ENCODE data around the gene MYBBP1A.

The MYBBP1A gene

GRCh38 chr17:4515501-4515900 is 39.7 kb downstream of the MYBBP1A start:
- Histone ChIP-seq H3K79me2 (ENCODE audit: low read length) (no peaks in the 10 kb centered on the region), H3K27ac (ENCODE audit: low read length) (no peak overlapping the region), H3K9ac (ENCODE audit: low read length) (no peak overlapping the region), H3K9me3 (ENCODE audit: insufficient read depth, low read length) (no peaks in the 10 kb centered on the region), H3K4me2 (ENCODE audit: low read length) (no peak overlapping the region), H3K27me3 (ENCODE audit: low read depth, low read length) (no peaks in the 10 kb centered on the region), H4K20me1 (ENCODE audit: insufficient read depth, low read length) (no peaks in the 10 kb centered on the region), H3K36me3 (replicated peaks; ENCODE audit: low read depth, low read length) (no peaks in the 10 kb centered on the region), H3K4me3 (ENCODE audit: low read length) (no peak overlapping the region), H2AFZ (ENCODE audit: low read depth, low read length) (no peak overlapping the region), H3K4me1 (ENCODE audit: low read length) (peaks cover 16% of the 10 kb centered on the region)
- TF ChIP-seq, protein P1, sequence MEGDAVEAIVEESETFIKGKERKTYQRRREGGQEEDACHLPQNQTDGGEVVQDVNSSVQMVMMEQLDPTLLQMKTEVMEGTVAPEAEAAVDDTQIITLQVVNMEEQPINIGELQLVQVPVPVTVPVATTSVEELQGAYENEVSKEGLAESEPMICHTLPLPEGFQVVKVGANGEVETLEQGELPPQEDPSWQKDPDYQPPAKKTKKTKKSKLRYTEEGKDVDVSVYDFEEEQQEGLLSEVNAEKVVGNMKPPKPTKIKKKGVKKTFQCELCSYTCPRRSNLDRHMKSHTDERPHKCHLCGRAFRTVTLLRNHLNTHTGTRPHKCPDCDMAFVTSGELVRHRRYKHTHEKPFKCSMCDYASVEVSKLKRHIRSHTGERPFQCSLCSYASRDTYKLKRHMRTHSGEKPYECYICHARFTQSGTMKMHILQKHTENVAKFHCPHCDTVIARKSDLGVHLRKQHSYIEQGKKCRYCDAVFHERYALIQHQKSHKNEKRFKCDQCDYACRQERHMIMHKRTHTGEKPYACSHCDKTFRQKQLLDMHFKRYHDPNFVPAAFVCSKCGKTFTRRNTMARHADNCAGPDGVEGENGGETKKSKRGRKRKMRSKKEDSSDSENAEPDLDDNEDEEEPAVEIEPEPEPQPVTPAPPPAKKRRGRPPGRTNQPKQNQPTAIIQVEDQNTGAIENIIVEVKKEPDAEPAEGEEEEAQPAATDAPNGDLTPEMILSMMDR (IDR thresholded peaks at IDR 0.05; ENCODE audit: low read depth, low read length): no peak
- no peak for TF ChIP-seq EZH2phosphoT487 (IDR thresholded peaks at IDR 0.05; ENCODE audit: low read depth)

GRCh38 chr17:4514779-4515178 is 40.4 kb downstream of the MYBBP1A start:
- Histone ChIP-seq H3K27ac (ENCODE audit: low read length) (no peak overlapping the region), H3K36me3 (replicated peaks; ENCODE audit: low read depth, low read length) (no peaks in the 10 kb centered on the region), H2AFZ (ENCODE audit: low read depth, low read length) (no peak overlapping the region), H3K4me3 (ENCODE audit: low read length) (no peak overlapping the region), H4K20me1 (ENCODE audit: insufficient read depth, low read length) (no peaks in the 10 kb centered on the region), H3K79me2 (ENCODE audit: low read length) (no peaks in the 10 kb centered on the region), H3K4me1 (ENCODE audit: low read length) (peaks cover 16% of the 10 kb centered on the region), H3K4me2 (ENCODE audit: low read length) (no peak overlapping the region), H3K27me3 (ENCODE audit: low read depth, low read length) (no peaks in the 10 kb centered on the region), H3K9ac (ENCODE audit: low read length) (no peak overlapping the region), H3K9me3 (ENCODE audit: insufficient read depth, low read length) (no peaks in the 10 kb centered on the region)
- TF ChIP-seq, protein P1 (IDR thresholded peaks at IDR 0.05; ENCODE audit: low read depth, low read length): no peak
- TF ChIP-seq EZH2phosphoT487 (IDR thresholded peaks at IDR 0.05; ENCODE audit: low read depth): no peak

- Histone ChIP-seq H4K20me1 (ENCODE audit: insufficient read depth, low read length) (no peaks in the 10 kb centered on the region), H3K4me1 (ENCODE audit: low read length) (peaks cover 15% of the 10 kb centered on the region), H3K79me2 (ENCODE audit: low read length) (no peaks in the 10 kb centered on the region), H3K36me3 (replicated peaks; ENCODE audit: low read depth, low read length) (no peaks in the 10 kb centered on the region), H2AFZ (ENCODE audit: low read depth, low read length) (no peak overlapping the region), H3K4me3 (ENCODE audit: low read length) (no peak overlapping the region), H3K9ac (ENCODE audit: low read length) (no peak overlapping the region), H3K27ac (ENCODE audit: low read length) (no peak overlapping the region), H3K27me3 (ENCODE audit: low read depth, low read length) (no peaks in the 10 kb centered on the region), H3K9me3 (ENCODE audit: insufficient read depth, low read length) (no peaks in the 10 kb centered on the region), H3K4me2 (ENCODE audit: low read length) (no peak overlapping the region)
- no peak for TF ChIP-seq EZH2phosphoT487 (IDR thresholded peaks at IDR 0.05; ENCODE audit: low read depth)
- TF ChIP-seq, protein P1 (IDR thresholded peaks at IDR 0.05; ENCODE audit: low read depth, low read length): no peak
Observed at GRCh38 chr17:4514206-4514605, 41.0 kb downstream of the MYBBP1A start.

DNA sequence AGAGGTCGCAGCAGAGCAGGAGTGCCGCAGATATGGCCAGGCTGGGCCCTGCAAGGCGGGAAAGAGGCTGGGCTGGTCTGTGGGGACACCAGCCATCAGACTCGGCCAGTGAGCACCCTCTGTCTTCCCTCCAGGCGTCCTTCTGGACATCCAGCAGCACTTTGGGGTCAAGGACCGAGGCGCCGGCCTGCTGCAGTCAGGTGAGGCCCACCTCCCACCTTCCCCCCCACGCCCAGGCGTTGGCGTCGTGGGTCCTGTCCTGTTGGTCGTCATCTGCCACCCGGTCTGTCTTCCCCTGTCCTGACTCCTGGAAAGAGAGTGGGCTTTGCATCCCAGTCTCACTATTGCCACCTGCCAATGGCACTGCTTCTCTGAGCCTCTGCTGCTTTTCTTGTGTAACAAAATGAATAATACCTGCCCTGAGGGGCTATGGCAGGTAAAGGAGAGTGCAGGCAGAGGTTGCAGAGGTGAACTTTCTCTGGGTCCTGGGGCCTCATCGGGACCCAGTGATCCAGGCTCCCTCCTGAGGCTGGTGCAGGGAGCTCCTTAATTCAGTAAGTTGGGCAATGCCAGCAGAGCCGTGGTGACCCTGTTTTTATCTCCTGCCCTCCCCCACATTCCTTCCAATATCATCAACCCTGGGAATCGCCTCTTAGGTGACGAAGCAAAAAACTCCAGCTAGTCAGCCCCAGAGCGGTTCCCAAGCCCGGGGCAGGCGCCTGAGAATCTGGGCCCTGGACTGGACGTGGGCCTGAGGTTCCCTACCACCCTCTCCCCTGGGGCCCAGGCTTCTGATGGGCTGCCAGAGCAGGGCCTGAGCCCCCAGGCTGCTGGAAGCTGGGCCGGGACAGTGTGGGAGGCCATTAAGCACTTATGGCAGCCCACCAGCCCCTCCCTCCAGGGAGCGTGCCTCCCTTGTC is 41.8 kb downstream of the MYBBP1A start:
- Histone ChIP-seq H3K36me3 (replicated peaks; ENCODE audit: low read depth, low read length) (no peaks in the 10 kb centered on the region), H3K79me2 (ENCODE audit: low read length) (no peaks in the 10 kb centered on the region), H3K9ac (ENCODE audit: low read length) (no peak overlapping the region), H3K4me3 (ENCODE audit: low read length) (no peak overlapping the region), H3K9me3 (ENCODE audit: insufficient read depth, low read length) (no peaks in the 10 kb centered on the region), H4K20me1 (ENCODE audit: insufficient read depth, low read length) (no peaks in the 10 kb centered on the region), H2AFZ (ENCODE audit: low read depth, low read length) (no peak overlapping the region), H3K4me2 (ENCODE audit: low read length) (no peak overlapping the region), H3K27ac (ENCODE audit: low read length) (no peak overlapping the region), H3K4me1 (ENCODE audit: low read length) (peaks cover 7% of the 10 kb centered on the region), H3K27me3 (ENCODE audit: low read depth, low read length) (no peaks in the 10 kb centered on the region)
- TF ChIP-seq EZH2phosphoT487 (IDR thresholded peaks at IDR 0.05; ENCODE audit: low read depth): no peak
- TF ChIP-seq, protein P1 (IDR thresholded peaks at IDR 0.05; ENCODE audit: low read depth, low read length): no peak
